DLD1 (cell line): ENCODE results near the gene ANKRD34B.
"Not testable (repeated sequence)": the region's sequence is repeated elsewhere in the genome, so short reads cannot be mapped to it uniquely, and the experiment has no call there.

ENCODE experiments used
- in situ Hi-C: cut with HindIII; loops from 2 replicates; pipeline ENCODE4 v1.10.0; 2017; ENCODE audit warnings: low sequenced_read_pairs

The ANKRD34B gene

DNA sequence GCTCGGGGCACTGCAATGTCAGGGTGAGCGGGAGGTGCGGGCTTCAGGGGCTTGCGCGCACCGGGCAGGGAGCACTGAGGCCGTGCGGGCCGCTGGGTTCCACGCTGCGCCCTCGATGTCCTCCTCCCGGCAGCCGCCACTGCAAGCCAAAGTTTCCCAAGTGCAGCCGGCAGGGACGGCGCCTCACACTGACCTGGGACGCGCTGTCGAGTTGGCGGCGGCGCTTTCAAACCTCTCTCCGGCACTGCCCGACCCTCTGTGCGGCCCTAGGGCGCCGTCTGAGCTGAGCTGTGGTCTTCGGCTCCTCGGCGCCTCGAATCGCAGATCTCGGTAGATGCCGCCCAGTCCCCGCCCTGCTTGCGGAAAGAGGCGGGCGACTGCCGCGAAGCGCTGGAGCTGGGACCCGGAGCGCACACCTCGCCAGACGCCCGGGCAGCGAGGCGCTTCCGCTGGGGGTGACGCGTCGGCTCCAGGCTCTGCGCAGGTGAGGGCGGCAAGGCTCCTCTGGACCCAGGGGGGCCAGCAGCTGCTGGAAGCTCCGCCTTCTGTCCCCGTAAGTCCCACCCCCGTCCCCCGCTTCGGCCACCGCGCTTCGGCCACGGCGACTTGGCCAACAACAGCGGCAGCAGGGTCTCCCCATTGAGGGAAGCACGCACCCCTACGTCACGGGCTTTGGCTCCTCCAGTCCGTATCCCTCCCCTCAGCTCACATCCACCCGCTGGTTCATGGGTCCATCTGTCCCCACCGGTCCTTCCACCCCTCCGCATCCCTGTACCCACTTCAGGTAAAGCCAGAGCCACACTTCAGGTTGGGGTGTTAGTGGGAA lies at the start of gene ANKRD34B:
Gene ANKRD34B (minus strand): TSS at position 320 of the 826 bp plus-strand sequence. CDS start 10,261 bp downstream, outside the sequence.
- in situ Hi-C loops = no loop called here

DNA sequence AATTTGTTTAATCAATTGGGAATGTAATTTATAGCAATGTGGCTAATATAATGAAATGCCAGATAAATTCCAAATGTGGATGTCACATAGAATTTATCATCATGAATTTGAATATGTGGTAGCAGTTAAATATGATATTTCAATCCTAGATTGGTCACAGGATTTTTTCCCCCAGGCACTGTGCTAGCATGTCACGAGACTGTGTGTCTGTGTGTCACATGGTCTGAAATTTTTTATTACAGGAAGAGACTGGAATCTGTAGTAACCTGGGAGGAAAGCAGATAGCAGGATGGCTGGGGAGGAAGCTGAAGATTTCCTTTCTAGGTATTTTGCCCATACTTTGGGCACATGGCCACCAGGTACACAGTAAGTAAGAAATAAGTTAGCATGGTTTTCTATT lies 49.0 kb upstream of the ANKRD34B start:
- in situ Hi-C loops = no loop called here

DNA sequence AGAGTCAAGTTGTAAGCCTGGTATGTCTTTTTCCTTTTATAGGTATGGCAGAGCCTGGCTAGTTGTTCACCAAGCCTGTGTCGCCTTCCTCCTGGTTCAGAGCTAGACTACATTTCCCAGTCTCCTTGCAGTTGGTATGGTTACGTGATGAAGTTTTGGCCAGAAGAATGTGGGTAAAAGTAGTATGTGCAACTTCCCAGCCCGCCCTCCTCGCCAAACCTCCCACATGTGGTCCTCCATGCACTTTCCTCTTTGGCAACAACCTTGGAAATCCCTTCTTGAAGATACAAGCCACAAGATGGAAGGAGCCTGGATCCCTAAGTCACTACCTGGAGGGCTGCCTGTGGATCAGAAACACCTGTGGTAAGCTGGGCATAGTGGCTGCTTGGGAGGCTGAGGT lies 48.4 kb upstream of the ANKRD34B start:
- in situ Hi-C loops = no loop called here

DNA sequence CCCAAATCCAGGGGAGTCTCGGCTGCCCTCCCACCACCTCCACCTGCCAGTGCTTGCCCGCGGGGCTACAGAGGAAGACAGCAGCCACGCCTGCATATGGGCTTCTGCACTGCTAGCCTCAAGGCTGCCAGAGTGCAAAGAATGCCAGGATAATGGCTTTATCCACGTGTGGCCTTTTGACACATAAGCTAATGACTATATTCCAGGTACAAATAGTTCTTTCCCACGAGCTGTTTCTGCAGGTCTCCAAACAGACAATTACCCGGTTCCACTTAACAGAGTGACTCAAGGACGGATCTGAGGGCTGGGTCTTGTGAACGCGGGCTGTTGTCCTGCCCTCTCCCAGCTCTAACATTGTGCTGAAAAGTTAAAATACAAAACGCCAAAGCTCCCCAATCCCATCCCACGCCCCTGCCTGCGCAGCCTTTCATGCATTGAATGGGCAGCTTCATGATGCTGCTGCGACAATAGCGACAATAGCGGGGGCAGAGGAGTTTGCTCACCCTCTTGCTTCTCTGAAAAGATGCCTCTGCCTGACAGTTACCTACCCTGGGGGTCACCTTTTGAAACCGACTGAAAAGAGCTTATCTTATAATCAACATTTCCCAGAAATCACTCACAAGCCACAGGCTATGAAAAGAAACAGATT lies 45.3 kb upstream of the ANKRD34B start:
- in situ Hi-C loops = no loop called here

DNA sequence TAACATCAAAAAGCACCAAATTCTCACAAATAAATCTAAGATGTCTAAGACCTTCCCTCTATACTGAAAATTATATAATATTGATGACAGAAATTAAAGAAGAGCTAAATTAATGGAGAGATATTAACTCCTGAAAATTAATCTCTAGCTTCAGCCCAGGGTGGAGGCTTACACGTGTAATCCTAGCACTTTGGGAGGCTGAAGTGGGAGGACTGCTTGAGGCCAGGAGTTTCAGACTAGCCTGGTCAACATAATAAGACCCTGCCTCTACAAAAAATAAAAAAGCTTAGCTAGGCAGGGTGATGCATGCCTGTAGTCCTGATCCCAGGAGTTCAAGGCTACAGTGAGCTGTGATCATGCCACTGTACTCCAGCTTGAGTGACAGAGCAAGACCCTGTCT lies 39.6 kb upstream of the ANKRD34B start:
- in situ Hi-C loops = no loop called here

DNA sequence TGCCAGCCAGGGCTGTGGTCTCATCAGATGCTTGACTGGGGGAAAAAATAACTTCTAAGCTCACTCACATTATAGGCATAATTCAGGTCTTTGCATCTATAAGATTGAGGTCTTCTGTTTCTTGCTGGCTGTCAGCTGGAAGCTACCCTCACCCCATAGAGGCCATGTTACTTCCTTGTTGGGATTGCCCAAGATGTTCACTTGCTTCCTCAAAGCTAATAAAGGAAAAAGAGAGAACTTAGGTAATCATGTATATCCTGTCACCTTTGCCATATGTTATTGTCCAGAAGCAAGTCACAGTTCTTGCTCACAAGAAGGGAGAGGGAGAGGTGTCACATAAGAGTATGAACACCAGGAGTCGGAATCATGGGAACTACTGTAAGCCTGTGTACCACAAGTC lies 38.7 kb upstream of the ANKRD34B start:
- in situ Hi-C loops = no loop called here

DNA sequence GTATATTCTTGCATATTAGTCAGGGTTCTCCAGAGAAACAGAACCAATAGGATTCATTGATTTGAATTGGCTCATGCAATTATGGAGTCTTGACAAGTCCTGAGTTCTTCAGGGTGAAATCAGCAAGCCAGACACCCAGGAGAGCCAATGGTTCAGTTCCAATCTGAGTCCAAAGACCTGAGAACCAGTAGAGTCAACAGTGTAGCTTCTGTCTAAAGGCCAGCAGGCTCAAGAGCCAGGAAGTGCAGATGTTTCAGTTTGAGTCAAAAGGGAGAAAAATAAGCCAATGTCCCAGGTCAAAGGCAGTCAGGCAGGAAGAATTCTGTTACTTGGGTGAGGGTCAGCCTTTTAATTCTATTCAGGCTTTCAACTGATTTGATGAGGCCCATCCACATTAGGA lies 37.8 kb upstream of the ANKRD34B start:
- in situ Hi-C loops = no loop called here

DNA sequence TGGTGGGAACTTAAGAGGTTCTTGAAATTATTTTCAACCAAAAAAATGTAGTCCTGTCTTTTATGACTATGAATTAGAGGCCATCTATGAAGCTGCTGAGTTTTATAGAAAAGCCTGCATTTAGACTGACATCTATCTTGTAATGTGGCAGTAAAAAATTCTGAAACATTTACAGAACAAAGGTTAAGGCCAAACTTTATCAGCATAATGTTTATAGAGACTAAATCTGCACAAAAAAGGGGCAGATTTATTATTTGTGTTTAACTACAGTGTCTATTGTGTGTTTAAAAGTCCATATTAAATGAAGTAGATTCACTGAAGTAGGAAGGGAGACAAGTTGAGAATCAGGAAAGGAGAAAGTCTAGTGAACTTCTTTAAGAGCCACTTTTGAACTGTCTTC lies 37.3 kb upstream of the ANKRD34B start:
- in situ Hi-C loops = no loop called here

DNA sequence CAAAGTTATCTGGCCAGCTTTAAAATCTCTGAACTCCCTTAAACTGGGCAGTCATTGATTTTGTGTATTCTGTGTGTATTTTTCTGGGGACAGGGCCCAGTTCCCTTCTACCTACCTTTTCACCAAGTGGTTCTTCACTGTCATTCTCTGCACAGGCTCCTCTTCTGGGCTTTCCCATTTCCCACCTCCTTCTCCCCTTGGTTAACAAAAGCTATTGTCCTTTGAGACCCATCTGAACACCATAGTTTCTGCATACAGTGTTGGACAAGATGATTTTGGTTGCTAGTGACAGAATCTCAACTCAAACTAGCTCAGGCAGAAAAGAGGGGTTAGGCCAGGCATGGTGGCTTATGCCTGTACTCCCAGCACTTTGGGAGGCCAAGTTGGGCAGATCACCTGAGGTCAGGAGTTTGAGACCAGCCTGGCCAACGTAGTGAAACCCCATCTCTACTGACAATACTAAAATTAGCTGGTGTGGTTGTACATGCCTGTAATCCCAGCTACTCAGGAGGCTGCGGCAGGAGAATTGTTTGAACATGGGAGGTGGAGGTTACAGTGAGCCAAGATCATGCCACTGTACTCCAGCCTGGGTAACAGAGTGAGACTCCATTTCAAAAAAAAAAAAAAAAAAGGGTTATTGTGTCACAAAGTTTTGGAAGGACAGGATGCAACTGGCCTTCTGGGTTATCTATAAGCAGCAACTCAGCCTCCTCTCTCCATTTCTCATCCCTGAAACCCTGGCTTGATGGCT lies 31.0 kb upstream of the ANKRD34B start:
- in situ Hi-C loops = no loop called here

DNA sequence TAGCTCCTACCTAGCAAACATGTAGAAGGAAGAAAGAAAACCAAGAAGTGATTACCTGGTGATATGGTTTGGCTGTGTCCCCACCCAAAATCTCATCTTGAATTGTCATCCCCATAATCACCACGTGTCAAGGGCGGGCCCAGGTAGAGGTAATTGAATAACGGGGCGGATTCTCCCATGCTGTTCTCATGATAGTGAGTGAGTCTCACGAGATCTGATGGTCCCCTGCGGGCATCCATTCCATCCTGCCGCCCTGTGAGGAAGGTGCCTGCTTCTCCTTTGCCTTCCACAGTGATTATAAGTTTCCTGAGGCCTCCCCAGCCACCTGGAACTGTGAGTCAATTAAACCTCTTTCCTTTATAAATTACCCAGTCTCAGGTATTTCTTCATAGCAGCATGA lies 27.4 kb upstream of the ANKRD34B start:
- in situ Hi-C loops = no loop called here

DNA sequence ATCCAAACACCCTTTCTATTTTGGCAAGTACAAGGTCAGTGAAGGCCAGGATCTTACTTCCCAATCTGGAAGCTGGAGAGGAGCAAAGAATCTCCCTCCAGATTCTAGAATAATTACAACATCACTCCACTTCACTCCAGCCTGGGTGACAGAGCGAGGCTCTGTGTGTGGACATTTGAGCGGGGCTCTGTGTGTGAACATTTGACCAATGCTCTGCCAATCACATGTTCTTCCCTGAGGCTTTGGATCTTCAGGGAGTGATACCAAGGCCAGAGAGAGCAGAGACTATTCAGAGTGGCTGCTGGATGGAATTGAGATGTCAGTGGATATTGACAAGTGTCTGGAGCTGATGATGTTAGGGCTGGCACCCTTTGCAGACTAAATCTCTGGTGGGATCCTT lies 24.7 kb upstream of the ANKRD34B start:
- in situ Hi-C loops = no loop called here

DNA sequence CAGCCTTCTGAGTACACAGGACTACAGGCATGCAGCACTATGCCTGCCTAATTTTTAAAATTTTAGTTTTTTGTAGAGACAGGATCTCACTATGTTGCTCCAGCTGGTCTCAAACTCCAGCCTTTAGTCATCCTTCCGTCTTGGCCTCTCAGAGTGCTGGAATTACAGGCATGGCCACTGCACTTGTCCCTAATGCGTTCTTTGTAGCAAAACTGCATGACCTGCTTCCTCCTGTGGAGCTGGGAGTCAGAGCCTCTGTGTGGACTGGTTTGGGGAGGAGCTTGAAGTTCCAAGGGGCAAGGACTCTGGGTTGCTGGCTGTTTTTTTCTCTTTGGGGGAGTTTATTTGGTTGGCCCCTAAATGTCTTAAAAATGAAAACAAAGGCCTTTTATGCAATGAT lies 22.7 kb upstream of the ANKRD34B start:
- in situ Hi-C loops = no loop called here

DNA sequence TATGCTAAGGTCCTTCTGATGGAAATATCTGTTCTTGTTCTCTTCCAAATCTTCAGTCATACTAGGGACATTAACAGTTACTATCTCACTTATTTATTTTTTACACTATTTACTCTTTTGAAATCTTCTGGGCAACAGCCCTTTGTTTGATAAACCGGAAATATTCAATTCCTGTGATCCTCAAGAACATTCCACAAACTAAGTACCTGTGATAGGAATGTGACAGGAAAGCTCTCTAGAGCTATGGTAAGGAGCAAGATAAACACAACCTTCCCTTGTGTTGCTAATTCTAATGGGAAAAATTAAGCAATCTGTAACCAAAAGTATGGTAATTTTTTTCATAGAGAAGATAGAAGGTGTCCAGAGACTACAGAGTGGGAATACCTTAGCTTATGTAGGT lies 22.0 kb upstream of the ANKRD34B start:
- in situ Hi-C loops = no loop called here

DNA sequence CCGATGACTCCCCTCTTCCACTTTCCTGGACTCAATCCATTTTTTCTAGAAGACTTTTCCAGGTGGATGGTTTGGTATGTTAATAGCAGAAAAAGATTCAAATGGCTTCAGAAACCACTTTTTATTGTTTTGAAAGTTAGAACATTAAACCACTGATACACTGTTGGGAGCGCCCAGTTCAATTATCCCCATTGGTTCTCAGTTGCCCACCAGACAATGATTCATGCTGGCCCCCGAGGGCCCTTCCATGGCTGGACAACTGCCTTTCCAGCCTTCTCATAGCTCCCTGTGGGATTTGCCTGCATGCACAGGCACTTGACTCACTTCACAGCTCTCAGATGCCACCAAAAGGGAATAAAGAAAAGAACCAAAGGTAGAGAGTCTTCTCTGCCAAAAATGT lies 21.3 kb upstream of the ANKRD34B start:
- in situ Hi-C loops = no loop called here

DNA sequence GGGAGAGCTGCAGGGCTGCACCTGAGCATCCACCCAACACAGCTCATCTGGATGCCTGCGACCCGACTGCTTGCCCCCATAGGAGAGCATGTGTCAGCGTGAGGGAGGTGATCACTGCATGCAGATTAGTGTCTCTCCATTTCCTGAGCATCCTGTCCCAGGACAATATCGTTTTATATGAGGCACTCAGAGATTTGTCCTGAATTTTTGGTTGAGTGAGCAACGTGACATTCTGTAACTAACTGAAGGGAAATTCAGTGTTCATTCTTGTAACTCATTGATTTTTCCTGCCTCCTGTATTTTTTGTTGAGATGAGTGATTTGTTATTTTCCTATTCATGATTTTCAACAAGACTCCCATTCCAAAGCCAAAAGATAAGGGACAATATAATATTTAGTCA lies 20.7 kb upstream of the ANKRD34B start:
- in situ Hi-C loops = no loop called here

DNA sequence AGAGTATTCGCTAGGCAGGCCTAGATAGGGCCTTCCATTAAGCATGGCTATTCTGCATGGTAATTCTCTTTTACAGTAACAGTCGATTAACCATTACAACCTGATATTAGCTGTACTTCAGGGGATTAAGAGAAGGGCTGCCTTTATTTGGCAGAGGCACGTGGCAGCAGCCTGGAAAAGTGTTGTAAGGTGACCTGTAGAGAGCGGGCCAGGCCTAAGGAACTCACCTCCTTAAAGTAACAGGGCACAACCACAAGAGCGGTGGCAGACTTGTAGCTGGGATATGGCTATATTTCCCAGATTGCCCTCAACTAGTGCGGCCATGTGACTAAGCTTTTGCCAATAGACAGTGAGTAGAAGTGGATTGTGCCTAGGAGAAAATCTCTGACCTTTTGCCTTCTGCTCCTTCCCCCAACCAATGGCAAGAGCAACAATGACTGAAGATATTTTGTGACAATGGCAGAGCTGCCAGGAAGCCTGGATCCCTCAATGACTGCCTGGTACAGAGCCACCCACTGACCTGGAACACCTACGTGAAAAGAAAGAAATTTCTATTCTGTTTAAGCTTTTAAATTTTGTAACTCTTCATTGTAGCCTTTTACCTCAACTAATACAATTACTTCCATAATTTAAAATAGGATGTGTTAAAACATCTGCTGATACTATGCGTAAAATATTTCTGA lies 18.9 kb upstream of the ANKRD34B start:
- in situ Hi-C loops = no loop called here

DNA sequence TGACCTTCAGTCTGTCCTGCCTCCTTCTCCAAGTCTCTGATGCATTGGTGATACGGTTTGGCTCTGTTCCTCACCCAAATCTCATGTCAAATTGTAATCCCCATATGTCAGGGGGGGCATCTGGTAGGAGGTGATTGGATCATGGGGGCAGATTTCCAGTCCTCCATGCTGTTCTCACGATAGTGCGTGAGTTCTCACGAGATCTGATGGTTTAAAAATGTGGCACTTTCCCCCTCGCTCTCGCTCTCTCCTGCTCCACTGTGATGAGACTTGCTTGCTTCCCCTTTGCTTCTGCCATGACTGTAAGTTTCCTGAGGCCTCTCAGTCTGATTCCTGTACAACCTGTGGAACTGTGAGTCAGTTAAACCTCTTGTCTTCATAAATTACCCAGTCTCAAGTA lies 14.7 kb upstream of the ANKRD34B start:
- in situ Hi-C loops = no loop called here

DNA sequence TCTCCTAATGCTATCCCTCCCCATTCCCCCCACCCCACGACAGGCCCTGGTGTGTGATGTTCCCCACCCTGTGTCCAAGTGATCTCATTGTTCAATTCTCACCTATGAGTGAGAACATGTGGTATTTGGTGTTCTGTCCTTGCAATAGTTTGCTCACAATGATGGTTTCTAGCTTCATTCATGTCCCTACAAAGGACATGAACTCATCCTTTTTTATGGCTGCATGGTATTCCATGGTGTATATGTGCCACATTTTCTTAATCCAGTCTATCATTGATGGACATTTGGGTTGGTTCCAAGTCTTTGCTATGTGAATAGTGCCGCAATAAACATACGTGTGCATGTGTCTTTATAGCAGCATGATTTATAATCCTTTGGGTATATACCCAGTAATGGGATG lies 10.2 kb upstream of the ANKRD34B start:
- in situ Hi-C loops = not testable (repeated sequence)

DNA sequence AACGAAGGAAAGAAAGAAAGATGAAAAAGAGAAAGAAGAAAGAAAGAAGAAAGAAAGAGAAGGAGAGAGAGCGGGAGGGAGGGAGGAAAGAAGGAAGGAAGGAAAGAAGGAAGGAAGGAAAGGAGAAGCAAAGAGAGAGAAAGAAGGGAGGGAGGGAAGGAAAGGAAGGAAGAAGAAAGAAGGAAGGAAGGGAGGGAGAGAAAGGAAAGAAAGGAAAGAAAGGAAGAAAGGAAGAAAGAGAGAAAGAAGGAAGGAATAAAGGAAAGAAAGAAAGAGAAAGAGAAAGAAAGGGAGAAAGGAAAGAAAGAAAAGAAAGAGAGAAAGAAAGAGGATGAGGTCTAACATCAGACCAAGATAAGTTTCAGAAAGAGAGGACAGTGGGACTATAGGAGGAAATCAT lies 9.0 kb upstream of the ANKRD34B start:
- in situ Hi-C loops = no loop called here

DNA sequence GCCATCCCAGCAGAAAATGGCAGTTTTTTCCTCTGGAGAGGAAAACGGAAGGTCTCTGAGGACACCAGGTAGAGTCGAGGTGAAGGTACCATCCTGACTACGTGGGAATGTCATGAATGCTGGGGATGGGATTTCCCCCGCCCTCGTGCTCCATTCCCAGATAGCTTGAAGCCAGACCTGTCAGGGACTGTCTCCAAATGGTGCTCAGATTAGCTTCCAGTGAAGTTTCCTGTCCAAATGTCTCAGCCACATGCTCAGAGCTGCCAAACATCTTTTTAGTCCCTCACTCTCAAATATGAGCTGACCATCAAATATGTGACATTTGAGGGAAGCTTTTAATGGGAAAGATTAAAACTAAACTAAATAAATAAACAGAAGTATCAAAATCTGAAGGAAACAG lies 7.6 kb upstream of the ANKRD34B start:
- in situ Hi-C loops = no loop called here

DNA sequence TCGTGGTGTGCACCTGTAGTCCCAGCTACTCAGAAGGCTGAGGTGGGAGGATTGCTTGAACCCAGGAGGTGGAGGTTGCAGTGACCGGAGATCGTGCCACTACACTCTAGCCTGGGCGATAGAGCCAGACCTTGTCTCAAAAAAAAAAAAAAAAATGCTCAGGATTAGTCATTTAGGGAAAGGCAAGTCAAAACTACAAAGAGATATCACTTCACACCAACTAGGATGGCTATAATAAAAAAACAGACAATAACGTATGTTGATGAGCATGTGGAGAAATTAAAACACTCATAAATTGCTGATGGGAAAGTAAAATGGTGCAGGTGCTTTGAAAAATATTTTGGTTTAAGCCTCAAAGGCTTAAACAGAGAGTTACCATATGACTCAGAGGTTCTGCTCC lies 6.3 kb upstream of the ANKRD34B start:
- in situ Hi-C loops = no loop called here
